ENCODE data around the gene PPP1R13B.

GRCh38 chr14:103894723-103895059 lies 47.3 kb upstream of the PPP1R13B start:
- TF ChIP-seq EZH2 (IDR thresholded peaks at IDR 0.05) = no peak
- no peak for TF ChIP-seq CTCF (IDR thresholded peaks at IDR 0.05)
- TF ChIP-seq EZH2phosphoT487 (IDR thresholded peaks at IDR 0.05) = no peak
